HFFc6 (cell line): Measurements from ENCODE around the gene HCK. TPM values are rescaled to one million over a fixed set of nuclear protein-coding genes. Genes with fewer than 3 reads are reported as not detected.

Experiments
- DNase-seq: peaks from one replicate; pipeline ENCODE4 v3.0.0-alpha.2; 2018
- H3K27ac Mint-ChIP-seq: 2 replicates; pipeline ENCODE4 v1.8.0; 2020; ENCODE audit warnings: mild to moderate bottlenecking, mixed read lengths
- H3K27me3 Mint-ChIP-seq: 2 replicates; pipeline ENCODE4 v1.8.0; 2021; ENCODE audit warnings: mild to moderate bottlenecking, moderate library complexity, mixed read lengths; ENCODE audit not compliant: insufficient read depth
- H3K36me3 Mint-ChIP-seq: 2 replicates; pipeline ENCODE4 v1.8.0; 2021; ENCODE audit warnings: low read depth, mixed read lengths
- H3K4me1 Mint-ChIP-seq: 2 replicates; pipeline ENCODE4 v1.8.0; 2020; ENCODE audit warnings: low read depth, mixed read lengths
- H3K4me3 Mint-ChIP-seq: 2 replicates; pipeline ENCODE4 v1.8.0; 2020; ENCODE audit warnings: mild to moderate bottlenecking, moderate library complexity, mixed read lengths
- H3K9me3 Mint-ChIP-seq: 2 replicates; pipeline ENCODE4 v1.8.0; 2020; ENCODE audit warnings: mild to moderate bottlenecking, mixed read lengths
- CTCF ChIP-seq: fragments of 200-600 bp; sonication (generic); IDR thresholded peaks from 2 replicates; pipeline ENCODE4 v1.5.0; 2021; ENCODE audit warnings: antibody characterized with exemption, mild to moderate bottlenecking
- total RNA-seq, 6 experiments: library from RNA; stranded (reverse); fragmentation: NEBNext Ultra II Directional; extraction: Animal tissue kit (Norgen Biotek cat#: 25700); gene quantifications; 2 replicates in 1 of 6; 3 replicates in 5 of 6; pipeline ENCODE4 v1.2.3, GENCODE V29; 2021

The HCK gene
- total RNA-seq, 6 experiments from 2014 or later: not detected

- peaks cover 51% of the 10 kb centered on the region for H3K27me3 Mint-ChIP-seq
- no peaks in the 10 kb centered on the region for H3K36me3 Mint-ChIP-seq
- no peak for DNase-seq
- no peak overlapping the region for H3K27ac Mint-ChIP-seq
- no peak overlapping the region for H3K4me3 Mint-ChIP-seq
- H3K9me3 Mint-ChIP-seq: no peaks in the 10 kb centered on the region
- no peaks in the 10 kb centered on the region for H3K4me1 Mint-ChIP-seq
- no peak for TF ChIP-seq CTCF
These were observed 15.8 kb upstream of the HCK start for GRCh38 chr20:32036252-32036651.

- Mint-ChIP-seq H3K36me3 (no peaks in the 10 kb centered on the region), H3K27me3 (peaks cover 52% of the 10 kb centered on the region), H3K4me1 (no peaks in the 10 kb centered on the region), H3K9me3 (no peaks in the 10 kb centered on the region), H3K4me3 (no peak overlapping the region), H3K27ac (no peak overlapping the region)
- DNase-seq: no peak
- no peak for TF ChIP-seq CTCF
These were observed 15.1 kb upstream of the HCK start for GRCh38 chr20:32036716-32037485.

- Mint-ChIP-seq H3K27ac (no peak overlapping the region), H3K27me3 (peaks cover 54% of the 10 kb centered on the region), H3K4me3 (no peak overlapping the region), H3K36me3 (no peaks in the 10 kb centered on the region), H3K9me3 (no peaks in the 10 kb centered on the region), H3K4me1 (no peaks in the 10 kb centered on the region)
- no peak for TF ChIP-seq CTCF
- DNase-seq: peak; percentile 42
These were observed 14.1 kb upstream of the HCK start for GRCh38 chr20:32037929-32038328.

GRCh38 chr20:32040142-32040953 lies 11.7 kb upstream of the HCK start:
- Mint-ChIP-seq H3K9me3 (no peaks in the 10 kb centered on the region), H3K27me3 (peaks cover 37% of the 10 kb centered on the region)
- no peak for TF ChIP-seq CTCF

GRCh38 chr20:32045999-32046398 lies 6.0 kb upstream of the HCK start:
- TF ChIP-seq CTCF: no peak
- Mint-ChIP-seq H3K4me3 (no peak overlapping the region), H3K27me3 (peaks cover 22% of the 10 kb centered on the region), H3K36me3 (no peaks in the 10 kb centered on the region), H3K27ac (no peak overlapping the region), H3K9me3 (no peaks in the 10 kb centered on the region), H3K4me1 (no peaks in the 10 kb centered on the region)
- DNase-seq: no peak

More at GRCh38 chr20:32040142-32040953, 11.7 kb upstream of the HCK start:
- no peak overlapping the region for H3K4me3 Mint-ChIP-seq
- H3K4me1 Mint-ChIP-seq: no peaks in the 10 kb centered on the region
- no peak overlapping the region for H3K27ac Mint-ChIP-seq
- no peaks in the 10 kb centered on the region for H3K36me3 Mint-ChIP-seq
- no peak for DNase-seq
